A549 treated with dexamethasone at 1 μM for 4 hours (cell line): ENCODE results near the gene PMPCB. TPM values are rescaled to one million over a fixed set of nuclear protein-coding genes. Genes with fewer than 3 reads are reported as not detected.

Experiments used
- total RNA-seq: library from RNA; stranded (reverse); fragments of 200-300 nt; extraction: Qiagen RNA extraction; gene quantifications from 5 replicates; pipeline ENCODE4 v1.2.3, GENCODE V29; 2022

Gene PMPCB
- 58.7 to 72.4 TPM (median 62.8 TPM) in 5 replicates for total RNA-seq

GRCh38 chr7:103296901-103297836 is at the start of gene PMPCB:
PMPCB (plus strand) TSS chr7:103297435; CDS start chr7:103297460, 25 bp downstream.

GRCh38 chr7:103344453-103345149 is 47.4 kb downstream of the PMPCB start, which contains the start of gene DNAJC2:
DNAJC2 (minus strand) TSS chr7:103344767; CDS start chr7:103344622, 145 bp downstream.

GRCh38 chr7:103347507-103348267 is 50.5 kb downstream of the PMPCB start, which contains the start of gene PSMC2:
PSMC2 (plus strand) TSS chr7:103347643; CDS start chr7:103347712, 69 bp downstream.

Other genes starting within 250 kb of the PMPCB start
- gene FBXL13, start 222.6 kb upstream of the PMPCB start, total RNA-seq: 0.09 to 0.62 TPM (median 0.31 TPM) in 5 replicates
- 21.3 to 31.5 TPM (median 30.0 TPM) in 5 replicates for gene ARMC10, start 222.3 kb upstream of the PMPCB start, total RNA-seq
- gene NAPEPLD, start 148.3 kb upstream of the PMPCB start, total RNA-seq: 2.7 to 4.9 TPM (median 3.7 TPM) in 5 replicates
- gene DNAJC2, start 47.3 kb downstream of the PMPCB start, total RNA-seq: 39.2 to 43.2 TPM (median 40.5 TPM) in 5 replicates
- gene PSMC2, start 50.2 kb downstream of the PMPCB start, total RNA-seq: 158 to 202 TPM (median 159 TPM) in 5 replicates
- not detected in 5 replicates for gene SLC26A5, start 148.8 kb downstream of the PMPCB start, total RNA-seq